GM19025 (cell line): Measurements from ENCODE around the gene GSTP1.
"Not testable (repeated sequence)": the region's sequence is repeated elsewhere in the genome, so short reads cannot be mapped to it uniquely, and the experiment has no call there.

ENCODE experiments used
- ATAC-seq: cut with Tn5 transposase; IDR thresholded peaks from one replicate; pipeline ENCODE4 v1.9.1; 2021; ENCODE audit warnings: mild to moderate bottlenecking, low read depth, moderate library complexity; ENCODE audit not compliant: unreplicated experiment

The GSTP1 gene

DNA sequence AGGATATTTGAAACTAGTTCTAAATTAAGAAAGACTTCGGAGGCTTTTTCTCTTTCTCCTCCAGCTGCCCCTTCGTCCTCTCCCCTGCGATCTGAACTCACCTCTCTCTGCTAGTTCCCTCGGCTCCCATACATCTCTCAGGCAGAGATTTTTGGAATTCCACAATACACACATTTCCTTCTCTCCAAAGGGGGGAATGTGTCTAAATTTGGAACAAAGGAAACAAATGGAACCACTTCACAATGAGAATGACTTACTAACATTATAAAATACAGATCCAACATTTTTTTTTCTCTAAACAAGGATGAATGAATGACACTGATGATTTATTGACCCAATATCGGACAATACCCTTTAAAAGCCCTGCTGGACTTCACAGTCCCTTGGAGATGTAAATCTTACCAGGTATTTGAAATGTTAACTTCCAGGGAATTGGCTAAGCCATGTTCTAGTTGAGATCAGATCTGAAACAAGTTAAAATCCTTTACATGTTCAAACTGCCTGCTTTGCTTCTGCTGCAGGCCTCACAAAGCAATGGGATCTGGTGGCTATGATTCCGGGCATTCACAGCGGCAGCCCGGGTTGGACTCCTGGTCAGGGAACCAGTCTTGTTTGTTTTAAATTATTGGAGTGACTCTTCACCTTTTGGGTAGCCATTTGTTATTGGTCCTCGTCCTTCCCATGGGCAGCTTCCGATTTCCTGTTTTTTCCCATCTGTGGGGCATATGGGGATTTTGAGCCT is 20.5 kb upstream of the GSTP1 start:
- ATAC-seq, result no peak

DNA sequence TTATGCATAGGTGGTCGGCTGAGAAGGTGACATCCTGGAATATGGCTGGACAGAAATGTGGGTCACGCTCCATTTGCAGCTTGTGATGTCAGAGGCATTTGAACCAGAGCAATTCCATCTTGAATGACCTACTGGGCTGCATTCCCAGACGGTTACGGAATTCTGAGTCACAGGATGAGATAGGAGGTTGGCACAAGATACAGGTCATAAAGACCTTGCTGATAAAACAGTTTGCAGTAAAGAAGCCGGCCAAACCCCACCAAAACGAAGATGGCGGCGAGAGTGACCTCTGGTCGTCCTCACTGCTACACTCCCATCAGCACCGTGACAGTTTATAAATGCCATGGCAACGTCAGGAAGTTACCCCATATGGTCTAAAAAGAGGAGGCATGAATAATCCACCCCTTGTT is 19.9 kb upstream of the GSTP1 start:
- ATAC-seq, result not testable (repeated sequence)

DNA sequence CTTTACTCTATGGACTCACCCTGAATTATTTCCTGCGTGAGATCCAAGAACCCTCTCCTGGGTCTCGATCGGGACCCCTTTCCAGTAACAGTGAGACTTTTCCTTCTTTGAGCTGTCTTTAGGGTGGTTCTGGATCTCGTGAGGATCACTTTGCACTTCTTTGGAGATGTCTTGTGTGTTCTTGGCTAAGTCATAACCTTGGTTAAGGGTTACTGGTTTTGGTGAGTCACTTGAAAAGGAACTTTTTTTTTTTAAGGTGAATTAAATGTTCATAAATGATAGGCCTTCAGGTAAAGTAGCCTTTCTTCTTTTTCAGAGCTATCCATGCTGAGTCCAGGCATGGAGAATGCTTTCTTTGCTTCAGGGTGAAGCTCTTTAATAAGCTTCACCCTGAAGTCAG is 19.4 kb upstream of the GSTP1 start:
- ATAC-seq, result no peak

DNA sequence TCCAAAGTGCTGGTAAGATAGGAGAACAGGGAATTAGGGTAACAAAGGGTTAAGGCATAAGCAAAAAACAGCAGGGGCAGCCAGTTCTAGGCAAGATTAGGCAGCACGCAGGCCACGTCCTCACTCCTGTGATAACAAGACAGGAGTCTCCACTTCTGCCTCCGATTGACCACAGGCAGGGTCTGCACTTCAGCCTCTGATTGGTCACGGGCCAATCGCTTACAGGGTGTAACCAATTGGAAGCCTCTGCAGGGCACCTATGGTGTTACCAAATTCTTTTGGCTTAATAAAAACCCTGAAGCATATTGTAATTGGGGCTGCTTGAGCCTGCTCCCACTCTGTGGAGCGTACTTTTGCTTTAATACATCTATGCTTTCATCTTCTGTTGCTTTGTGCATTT is 12.2 kb upstream of the GSTP1 start:
- no peak for ATAC-seq

DNA sequence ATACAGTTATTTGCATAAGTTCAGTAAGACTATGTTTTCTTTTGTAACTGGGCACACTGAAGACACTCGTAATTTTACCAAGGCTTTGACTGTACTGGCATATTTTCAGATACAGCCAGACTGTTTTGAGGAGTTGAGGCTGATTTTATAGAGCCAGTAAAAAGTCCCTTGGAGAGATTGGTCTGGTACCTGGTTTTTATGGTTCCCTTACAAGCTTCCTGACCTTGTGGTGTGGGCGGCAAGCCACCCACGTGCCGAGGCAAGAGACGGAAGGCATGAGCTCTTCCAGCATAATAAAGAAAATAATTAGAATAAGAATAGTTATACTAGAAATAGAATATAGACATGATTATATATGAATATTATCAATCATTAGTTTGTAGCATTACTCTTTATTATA is 11.3 kb upstream of the GSTP1 start:
- no peak for ATAC-seq

DNA sequence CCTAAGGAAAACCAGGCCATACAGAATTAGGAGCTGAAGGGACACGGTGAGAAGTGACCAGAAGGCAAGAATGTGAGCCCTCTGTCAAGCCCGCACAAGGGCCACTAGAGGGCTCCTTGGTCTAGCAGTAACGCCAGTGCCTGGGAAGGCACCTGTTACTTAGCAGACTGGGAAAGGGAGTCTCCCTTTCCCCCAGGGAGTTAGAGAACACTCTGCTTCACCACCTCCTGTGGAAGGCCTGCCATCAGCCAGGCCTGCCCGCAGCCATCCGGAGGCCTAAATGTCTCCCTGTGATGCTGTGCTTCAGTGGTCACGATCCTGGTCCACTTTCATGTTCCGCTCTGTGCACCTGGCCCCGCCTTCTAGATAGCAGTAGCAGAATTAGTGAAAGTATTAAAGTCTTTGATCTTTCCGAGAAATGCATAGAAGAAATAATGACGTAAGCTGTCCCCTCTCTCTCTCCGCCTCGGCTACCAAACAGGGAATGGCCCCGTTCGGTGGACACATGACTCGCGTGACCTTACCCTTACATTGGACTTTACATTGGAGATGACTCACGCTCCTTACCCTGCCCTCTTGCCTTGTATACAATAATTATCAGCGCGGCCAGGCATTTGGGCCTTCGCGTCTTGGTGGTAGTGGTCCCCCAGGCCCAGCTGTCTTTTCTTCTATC is 10.7 kb upstream of the GSTP1 start:
- ATAC-seq, result no peak

DNA sequence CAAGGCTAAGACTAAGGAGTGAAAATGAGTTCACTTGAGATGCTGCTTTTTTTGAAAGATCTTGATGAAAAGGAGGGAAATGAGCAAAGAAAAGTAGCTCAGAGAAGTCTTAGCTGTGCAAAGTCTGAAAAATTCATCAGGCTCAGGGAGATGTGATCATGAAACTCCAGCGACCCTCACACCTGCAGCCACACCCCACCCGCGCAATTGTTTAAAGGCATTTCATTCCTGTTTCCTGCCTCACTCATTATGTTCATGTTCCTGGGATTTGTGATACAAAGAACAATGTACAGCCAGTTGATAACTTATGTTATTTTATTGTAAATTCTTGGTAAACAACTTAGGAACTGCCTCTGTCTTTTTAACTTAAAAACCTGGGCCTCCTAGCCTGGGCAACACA is 8.7 kb upstream of the GSTP1 start:
- no peak for ATAC-seq

DNA sequence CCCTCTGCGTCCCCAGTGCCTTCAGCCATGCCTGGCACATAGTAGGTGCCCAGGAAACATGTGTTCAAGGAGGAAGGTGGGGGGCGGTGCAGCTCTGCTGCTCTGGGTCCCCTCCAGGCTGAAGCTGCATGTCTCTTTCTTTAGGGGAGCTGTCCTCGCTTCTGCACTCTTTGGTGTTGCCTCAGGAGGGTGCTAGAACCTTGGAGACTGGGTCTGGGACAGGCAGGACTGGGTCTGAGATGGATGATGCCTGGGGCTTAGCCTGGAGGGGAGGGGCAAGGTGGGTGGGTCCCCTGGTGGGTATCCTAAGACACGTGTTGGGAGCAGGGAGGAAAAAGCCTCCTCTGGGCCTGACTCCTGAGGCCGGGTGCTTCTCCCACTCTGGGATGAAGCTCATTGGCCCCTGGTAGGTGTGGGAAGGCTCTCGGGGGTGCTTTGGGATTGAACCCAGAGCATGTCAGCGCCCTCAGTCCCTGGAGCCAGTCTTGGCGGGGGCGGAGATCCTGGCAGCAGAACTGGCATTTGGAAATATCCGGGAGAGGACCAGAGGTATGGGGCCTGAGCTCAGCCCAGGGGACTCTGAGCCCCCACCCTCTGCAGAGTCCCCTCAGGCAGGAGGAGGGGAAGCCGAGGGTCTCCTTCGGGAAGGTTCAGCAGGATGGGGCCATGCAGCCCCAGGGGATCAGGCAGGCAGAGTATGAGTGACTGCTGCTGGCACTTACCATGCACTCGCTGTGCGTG is 6.7 kb upstream of the GSTP1 start:
- ATAC-seq, result no peak

DNA sequence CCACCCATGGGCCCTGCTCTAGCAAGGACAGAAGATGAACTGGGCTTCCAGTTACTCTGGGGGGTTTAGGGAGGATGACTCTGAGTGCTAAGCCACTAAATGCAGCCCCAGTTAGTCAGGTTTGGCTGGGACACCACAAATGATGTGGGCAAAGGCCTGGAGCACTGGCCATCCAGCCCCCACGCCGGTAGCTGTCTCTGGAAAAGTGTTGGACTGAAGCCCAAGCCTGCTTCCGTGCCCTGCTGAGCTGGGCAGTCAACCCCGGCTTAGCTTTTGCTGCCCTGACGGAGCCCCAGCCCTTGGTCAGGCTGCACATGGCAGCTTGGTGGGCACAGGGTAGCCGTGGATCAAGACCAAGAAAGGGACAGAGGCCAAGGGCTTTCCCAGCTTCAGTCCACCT is 5.7 kb upstream of the GSTP1 start:
- no peak for ATAC-seq

DNA sequence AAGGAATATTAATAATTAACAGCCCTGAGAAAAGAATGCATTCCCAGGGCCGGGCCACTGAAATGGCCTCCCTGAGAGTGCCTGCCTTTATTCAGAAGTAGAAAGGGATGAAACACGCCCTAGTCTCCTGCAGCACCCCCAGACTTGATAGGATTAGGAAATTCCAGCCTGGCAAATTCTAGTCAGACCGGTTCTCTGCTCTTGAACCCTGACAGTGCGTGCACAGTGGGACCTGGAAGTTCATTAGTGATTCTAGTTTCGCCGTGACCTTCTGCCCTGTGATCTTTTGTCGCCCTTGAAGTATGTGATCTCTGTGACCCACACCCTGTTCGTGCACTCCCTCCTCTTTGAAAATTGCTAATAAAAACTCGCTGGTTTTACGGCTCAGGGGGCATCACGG is 2.1 kb upstream of the GSTP1 start:
- ATAC-seq, result no peak

DNA sequence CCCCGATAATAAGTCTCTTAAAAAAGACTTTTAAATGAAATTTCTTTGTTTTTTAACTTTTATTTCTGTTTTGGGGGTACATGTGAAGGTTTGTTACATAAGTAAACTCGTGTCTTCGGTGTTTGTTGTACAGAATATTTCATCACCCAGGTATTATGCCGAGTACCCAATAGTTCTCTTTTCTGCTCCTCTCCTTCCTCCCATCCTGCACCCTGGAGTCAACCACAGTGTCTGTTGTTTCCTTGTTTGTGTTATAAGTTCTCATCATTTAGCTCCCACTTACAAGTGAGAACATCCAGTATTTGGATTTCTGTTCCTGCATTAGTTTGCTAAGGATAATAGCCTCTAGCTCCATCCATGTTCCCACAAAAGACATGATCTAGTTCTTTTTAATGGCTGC is 1.6 kb upstream of the GSTP1 start:
- no peak for ATAC-seq

DNA sequence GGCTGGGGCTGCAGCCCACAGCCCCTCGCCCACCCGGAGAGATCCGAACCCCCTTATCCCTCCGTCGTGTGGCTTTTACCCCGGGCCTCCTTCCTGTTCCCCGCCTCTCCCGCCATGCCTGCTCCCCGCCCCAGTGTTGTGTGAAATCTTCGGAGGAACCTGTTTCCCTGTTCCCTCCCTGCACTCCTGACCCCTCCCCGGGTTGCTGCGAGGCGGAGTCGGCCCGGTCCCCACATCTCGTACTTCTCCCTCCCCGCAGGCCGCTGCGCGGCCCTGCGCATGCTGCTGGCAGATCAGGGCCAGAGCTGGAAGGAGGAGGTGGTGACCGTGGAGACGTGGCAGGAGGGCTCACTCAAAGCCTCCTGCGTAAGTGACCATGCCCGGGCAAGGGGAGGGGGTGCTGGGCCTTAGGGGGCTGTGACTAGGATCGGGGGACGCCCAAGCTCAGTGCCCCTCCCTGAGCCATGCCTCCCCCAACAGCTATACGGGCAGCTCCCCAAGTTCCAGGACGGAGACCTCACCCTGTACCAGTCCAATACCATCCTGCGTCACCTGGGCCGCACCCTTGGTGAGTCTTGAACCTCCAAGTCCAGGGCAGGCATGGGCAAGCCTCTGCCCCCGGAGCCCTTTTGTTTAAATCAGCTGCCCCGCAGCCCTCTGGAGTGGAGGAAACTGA is 731 bp downstream of the GSTP1 start:
- ATAC-seq, result no peak

DNA sequence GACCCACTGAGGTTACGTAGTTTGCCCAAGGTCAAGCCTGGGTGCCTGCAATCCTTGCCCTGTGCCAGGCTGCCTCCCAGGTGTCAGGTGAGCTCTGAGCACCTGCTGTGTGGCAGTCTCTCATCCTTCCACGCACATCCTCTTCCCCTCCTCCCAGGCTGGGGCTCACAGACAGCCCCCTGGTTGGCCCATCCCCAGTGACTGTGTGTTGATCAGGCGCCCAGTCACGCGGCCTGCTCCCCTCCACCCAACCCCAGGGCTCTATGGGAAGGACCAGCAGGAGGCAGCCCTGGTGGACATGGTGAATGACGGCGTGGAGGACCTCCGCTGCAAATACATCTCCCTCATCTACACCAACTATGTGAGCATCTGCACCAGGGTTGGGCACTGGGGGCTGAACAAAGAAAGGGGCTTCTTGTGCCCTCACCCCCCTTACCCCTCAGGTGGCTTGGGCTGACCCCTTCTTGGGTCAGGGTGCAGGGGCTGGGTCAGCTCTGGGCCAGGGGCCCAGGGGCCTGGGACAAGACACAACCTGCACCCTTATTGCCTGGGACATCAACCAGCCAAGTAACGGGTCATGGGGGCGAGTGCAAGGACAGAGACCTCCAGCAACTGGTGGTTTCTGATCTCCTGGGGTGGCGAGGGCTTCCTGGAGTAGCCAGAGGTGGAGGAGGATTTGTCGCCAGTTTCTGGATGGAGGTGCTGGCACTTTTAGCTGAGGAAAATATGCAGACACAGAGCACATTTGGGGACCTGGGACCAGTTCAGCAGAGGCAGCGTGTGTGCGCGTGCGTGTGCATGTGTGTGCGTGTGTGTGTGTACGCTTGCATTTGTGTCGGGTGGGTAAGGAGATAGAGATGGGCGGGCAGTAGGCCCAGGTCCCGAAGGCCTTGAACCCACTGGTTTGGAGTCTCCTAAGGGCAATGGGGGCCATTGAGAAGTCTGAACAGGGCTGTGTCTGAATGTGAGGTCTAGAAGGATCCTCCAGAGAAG is 1.6 kb downstream of the GSTP1 start:
- no peak for ATAC-seq

DNA sequence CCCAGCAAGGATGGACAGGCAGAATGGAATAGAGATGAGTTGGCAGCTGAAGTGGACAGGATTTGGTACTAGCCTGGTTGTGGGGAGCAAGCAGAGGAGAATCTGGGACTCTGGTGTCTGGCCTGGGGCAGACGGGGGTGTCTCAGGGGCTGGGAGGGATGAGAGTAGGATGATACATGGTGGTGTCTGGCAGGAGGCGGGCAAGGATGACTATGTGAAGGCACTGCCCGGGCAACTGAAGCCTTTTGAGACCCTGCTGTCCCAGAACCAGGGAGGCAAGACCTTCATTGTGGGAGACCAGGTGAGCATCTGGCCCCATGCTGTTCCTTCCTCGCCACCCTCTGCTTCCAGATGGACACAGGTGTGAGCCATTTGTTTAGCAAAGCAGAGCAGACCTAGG is 2.3 kb downstream of the GSTP1 start:
- no peak for ATAC-seq

DNA sequence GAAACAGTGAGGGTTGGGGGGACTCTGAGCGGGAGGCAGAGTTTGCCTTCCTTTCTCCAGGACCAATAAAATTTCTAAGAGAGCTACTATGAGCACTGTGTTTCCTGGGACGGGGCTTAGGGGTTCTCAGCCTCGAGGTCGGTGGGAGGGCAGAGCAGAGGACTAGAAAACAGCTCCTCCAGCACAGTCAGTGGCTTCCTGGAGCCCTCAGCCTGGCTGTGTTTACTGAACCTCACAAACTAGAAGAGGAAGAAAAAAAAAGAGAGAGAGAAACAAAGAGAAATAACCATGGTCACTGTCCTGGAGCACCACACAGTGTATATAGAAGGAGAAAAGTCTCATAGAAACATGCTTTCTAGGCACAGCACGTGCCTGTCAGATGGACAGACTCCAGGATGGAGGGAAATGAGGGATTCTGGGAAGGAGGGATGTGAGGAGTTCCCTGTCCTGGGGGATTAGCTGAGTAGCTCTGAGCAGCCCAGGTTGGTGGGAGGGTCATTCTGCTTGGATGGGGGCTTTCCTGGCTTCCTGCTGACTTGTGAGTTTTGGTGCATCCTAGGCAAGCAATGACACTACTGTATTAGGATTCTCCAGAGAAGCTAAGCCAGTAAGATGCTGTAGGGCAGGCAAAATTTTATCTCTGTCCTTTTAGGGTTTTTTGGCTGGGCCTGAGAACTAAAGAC is 3.1 kb downstream of the GSTP1 start:
- ATAC-seq, result no peak

DNA sequence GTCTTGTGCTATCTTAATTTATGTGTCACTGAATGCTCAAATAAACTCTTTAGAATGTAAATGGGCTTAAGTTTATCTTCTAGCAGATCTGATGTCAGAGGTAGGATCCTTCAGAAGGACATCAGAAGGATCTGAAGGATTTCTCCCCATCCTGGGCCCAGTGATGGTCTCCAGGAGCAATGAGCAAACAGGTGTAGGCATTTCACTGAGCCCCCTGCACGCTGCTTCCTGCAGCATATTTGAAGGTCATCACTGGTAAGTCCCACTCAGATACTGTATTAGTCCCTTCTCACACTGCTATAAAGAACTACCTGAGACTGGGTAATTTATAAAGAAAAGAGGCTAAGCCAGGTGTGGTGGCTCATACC is 4.5 kb downstream of the GSTP1 start:
- peak; percentile 25 for ATAC-seq

DNA sequence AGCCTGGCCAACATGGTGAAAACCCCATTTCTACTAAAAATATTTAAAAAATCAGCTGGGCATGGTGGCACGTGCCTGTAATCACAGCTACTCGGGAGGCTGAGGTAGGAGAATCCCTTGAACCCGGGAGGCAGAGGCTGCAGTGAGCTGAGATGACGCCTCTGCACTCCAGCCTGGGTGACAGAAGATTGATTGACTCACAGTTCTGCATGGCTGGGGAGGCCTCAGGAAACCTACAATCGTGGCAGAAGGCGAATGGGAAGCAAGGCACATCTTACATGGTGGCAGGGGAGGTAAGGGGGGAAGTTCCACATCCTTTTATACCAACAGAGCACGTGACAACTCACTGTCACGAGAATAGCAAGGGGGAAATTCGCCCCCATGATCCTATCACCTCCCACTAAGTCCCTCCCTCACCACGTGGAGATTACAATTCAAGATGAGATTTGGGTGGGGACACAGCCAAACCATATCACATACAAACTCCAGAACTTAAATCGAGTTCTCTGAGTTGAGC is 5.3 kb downstream of the GSTP1 start:
- ATAC-seq, result not testable (repeated sequence)

DNA sequence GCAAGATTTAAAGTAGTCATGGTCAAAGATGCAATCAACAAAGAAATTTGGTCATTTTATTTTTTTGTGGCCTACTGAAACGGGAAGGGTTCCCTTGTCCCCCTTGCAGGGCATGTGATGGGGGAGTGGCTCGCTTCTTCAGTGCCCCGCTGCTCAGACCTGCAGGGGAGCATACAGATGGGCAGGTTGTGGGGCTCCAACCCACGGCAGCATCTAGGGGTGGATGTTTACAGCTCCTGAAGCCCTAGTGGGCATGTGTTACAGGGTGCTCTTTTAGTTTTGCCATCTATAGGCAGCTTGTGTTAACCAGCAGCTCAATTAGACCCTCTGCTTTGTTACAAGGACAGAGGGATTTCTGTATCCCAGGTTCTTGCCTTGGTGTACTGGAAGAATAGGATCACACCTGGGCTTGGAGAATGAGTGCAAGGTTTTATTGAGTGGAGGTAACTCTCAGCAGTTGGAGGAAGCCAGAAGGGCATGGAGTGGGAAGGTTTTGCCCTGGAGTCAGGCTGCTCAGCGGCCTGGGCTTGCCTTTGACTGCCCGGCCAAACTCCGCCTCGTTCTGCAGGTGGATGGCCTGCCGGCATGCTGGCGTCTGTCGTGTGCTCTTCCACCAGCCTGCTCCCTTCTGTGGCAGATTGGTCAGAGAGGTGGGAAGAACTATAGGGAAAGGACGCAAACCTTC is 9.4 kb downstream of the GSTP1 start:
- no peak for ATAC-seq

DNA sequence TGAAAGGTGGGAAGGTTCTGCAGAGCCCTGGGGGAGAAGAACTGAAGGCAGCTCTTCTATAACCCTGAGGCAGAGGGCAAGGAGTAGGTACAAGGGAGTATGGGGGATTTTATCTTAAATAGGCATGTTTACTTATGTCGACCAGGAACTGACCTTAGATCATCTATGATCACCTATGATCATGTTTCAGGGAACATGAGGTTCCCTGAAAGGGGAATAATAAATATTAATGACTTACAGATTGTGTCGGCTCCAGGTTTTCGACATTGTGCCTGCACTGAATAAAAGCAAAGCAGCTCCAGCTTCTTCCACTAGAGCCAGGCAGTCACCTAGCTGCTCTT is 9.9 kb downstream of the GSTP1 start:
- ATAC-seq, result no peak
